ENCODE results near the gene IRF1. TPM values are rescaled to one million over a fixed set of nuclear protein-coding genes. Genes with fewer than 3 reads are reported as not detected.

IRF1 gene
- total RNA-seq, 2 donors from 2014 or later = 5.6 to 7.3 TPM

DNA sequence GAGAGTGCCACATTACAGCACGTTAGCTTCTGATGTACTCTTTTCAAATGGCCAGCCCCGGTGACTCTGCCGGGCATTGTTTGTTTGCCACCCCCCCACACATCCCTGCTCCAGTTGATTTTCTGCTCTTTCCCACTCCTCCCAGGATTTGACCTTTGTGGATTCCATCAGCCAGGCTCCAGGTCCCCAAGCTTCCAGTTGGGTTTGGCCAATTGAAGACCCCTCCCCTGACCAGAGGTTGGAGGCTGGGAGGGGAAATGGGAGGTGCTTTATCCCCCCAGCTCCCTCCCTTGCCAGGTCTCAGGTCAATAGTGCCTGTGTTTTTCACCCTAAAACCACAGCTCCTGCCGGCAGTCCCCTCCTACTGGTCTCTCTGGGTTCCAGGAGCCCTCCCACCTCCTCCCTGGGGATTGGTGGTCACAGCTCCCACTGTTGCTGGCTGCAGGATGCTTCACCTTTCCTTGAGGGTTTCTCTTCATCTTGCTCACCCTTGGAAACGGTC lies 34.9 kb downstream of the IRF1 start:
- no peak overlapping the region for H3K9ac ChIP-seq (ENCODE audit: extremely low read depth, low read length, poor library complexity, severe bottlenecking)
- Mint-ChIP-seq H3K4me3 (no peak overlapping the region), H3K9me3 (no peaks in the 10 kb centered on the region), H3K36me3 (ENCODE audit: low read depth) (no peaks in the 10 kb centered on the region), H3K27ac (no peak overlapping the region), H3K4me1 (peaks cover 25% of the 10 kb centered on the region), H3K27me3 (ENCODE audit: insufficient read depth) (peaks cover 9% of the 10 kb centered on the region)
- WGBS, 2 experiments (ENCODE audit: insufficient coverage in 1 of 2, insufficient read length in 1 of 2) = 63 to 66% methylated on average over 4 to 5 of the region's 5 CpGs
- TF ChIP-seq, protein P1, sequence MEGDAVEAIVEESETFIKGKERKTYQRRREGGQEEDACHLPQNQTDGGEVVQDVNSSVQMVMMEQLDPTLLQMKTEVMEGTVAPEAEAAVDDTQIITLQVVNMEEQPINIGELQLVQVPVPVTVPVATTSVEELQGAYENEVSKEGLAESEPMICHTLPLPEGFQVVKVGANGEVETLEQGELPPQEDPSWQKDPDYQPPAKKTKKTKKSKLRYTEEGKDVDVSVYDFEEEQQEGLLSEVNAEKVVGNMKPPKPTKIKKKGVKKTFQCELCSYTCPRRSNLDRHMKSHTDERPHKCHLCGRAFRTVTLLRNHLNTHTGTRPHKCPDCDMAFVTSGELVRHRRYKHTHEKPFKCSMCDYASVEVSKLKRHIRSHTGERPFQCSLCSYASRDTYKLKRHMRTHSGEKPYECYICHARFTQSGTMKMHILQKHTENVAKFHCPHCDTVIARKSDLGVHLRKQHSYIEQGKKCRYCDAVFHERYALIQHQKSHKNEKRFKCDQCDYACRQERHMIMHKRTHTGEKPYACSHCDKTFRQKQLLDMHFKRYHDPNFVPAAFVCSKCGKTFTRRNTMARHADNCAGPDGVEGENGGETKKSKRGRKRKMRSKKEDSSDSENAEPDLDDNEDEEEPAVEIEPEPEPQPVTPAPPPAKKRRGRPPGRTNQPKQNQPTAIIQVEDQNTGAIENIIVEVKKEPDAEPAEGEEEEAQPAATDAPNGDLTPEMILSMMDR (conservative IDR thresholded peaks at IDR 0.05) = no peak
- no peaks in the 10 kb centered on the region for H3K4me1 ChIP-seq (ENCODE audit: control insufficient read depth, insufficient read depth, low read length)
- H3K27ac ChIP-seq (ENCODE audit: low read depth, low read length) = no peak overlapping the region
- DNase-seq = peak; percentile 78
- H3K27me3 ChIP-seq (ENCODE audit: control insufficient read depth, insufficient read depth, low read length, poor library complexity, severe bottlenecking) = no peaks in the 10 kb centered on the region
- H3K9me3 ChIP-seq (ENCODE audit: control insufficient read depth, low read length) = no peaks in the 10 kb centered on the region
- H3K36me3 ChIP-seq (ENCODE audit: control insufficient read depth, insufficient read depth, low read length) = no peaks in the 10 kb centered on the region
- no peak overlapping the region for H3K4me3 ChIP-seq (ENCODE audit: low read length)

DNA sequence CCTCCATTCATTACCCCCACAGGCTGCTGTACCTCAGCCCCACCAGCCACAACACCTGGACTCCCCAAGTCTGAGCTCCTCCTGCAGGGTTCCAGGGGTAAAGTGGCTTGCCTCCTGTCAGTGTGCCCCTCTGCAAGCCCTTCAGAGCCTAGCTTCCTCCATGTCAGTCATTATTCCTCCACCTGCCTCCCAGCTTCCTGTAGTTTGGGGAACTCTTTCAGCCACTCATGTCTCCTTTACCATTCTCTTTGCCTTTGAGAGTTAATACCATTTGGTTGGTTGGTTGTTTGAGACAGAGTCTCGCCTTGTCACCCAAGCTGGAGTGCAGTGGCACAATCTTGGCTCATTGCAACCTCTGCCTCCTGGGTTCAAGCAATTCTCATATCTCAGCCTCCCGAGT lies 36.2 kb downstream of the IRF1 start:
- Histone ChIP-seq H3K27me3 (ENCODE audit: control insufficient read depth, insufficient read depth, low read length, poor library complexity, severe bottlenecking) (no peaks in the 10 kb centered on the region), H3K36me3 (ENCODE audit: control insufficient read depth, insufficient read depth, low read length) (no peaks in the 10 kb centered on the region), H3K9ac (ENCODE audit: extremely low read depth, low read length, poor library complexity, severe bottlenecking) (no peak overlapping the region), H3K27ac (ENCODE audit: low read depth, low read length) (no peak overlapping the region), H3K4me1 (ENCODE audit: control insufficient read depth, insufficient read depth, low read length) (no peaks in the 10 kb centered on the region), H3K9me3 (ENCODE audit: control insufficient read depth, low read length) (no peaks in the 10 kb centered on the region), H3K4me3 (ENCODE audit: low read length) (no peak overlapping the region)
- Mint-ChIP-seq H3K27me3 (ENCODE audit: insufficient read depth) (peaks cover 9% of the 10 kb centered on the region), H3K27ac (no peak overlapping the region), H3K36me3 (ENCODE audit: low read depth) (no peaks in the 10 kb centered on the region), H3K4me3 (no peak overlapping the region), H3K4me1 (peaks cover 25% of the 10 kb centered on the region), H3K9me3 (no peaks in the 10 kb centered on the region)
- 87 to 95% methylated on average over 2 of the region's 2 CpGs for WGBS, 2 experiments (ENCODE audit: insufficient coverage in 1 of 2, insufficient read length in 1 of 2)
- no peak for DNase-seq
- TF ChIP-seq, protein P1 (conservative IDR thresholded peaks at IDR 0.05) = no peak

DNA sequence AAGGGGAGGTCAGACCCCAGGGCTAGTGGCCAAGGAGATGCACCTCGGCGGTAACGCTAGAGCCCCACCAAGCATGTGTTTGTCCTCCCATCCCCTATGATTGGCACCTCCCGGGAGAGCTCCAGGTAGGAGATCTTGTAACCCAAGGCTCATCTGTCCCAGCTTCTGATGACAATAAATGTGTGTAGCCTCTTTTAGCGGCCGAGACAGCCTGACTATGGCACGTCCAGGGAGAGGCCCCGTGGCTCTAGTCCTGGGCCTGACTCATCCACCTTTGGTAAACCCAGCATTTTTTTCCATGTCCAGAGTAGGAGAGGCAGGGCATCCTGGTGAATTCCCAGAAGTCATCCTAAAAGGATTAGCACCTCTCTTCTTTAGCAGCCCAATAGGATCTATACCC lies 39.2 kb downstream of the IRF1 start:
- Histone ChIP-seq H3K27ac (ENCODE audit: low read depth, low read length) (no peak overlapping the region), H3K9ac (ENCODE audit: extremely low read depth, low read length, poor library complexity, severe bottlenecking) (no peak overlapping the region), H3K4me1 (ENCODE audit: control insufficient read depth, insufficient read depth, low read length) (no peaks in the 10 kb centered on the region), H3K9me3 (ENCODE audit: control insufficient read depth, low read length) (no peaks in the 10 kb centered on the region), H3K27me3 (ENCODE audit: control insufficient read depth, insufficient read depth, low read length, poor library complexity, severe bottlenecking) (no peaks in the 10 kb centered on the region), H3K36me3 (ENCODE audit: control insufficient read depth, insufficient read depth, low read length) (no peaks in the 10 kb centered on the region), H3K4me3 (ENCODE audit: low read length) (no peak overlapping the region)
- H3K27ac Mint-ChIP-seq = no peak overlapping the region
- H3K36me3 Mint-ChIP-seq (ENCODE audit: low read depth) = no peaks in the 10 kb centered on the region
- WGBS, 2 experiments (ENCODE audit: insufficient coverage in 1 of 2, insufficient read length in 1 of 2) = 78% methylated on average over 7 to 8 of the region's 8 CpGs
- TF ChIP-seq, protein P1 (conservative IDR thresholded peaks at IDR 0.05) = no peak
- peak; percentile 60 for DNase-seq
- no peaks in the 10 kb centered on the region for H3K9me3 Mint-ChIP-seq
- H3K4me3 Mint-ChIP-seq = no peak overlapping the region
- peaks cover 9% of the 10 kb centered on the region for H3K27me3 Mint-ChIP-seq (ENCODE audit: insufficient read depth)
- peaks cover 29% of the 10 kb centered on the region for H3K4me1 Mint-ChIP-seq

Data from endodermal cell (in vitro differentiated cells).